ENCODE results near the gene FAR1. TPM values are rescaled to one million over a fixed set of nuclear protein-coding genes. Genes with fewer than 3 reads are reported as not detected.
"Not testable (repeated sequence)": the region's sequence is repeated elsewhere in the genome, so short reads cannot be mapped to it uniquely, and the experiment has no call there.

FAR1 gene
- polyA plus RNA-seq, 3 donors, result 47.2 to 77.0 (median 52.6) TPM

- H3K27me3 Mint-ChIP-seq (ENCODE audit: low read depth in 3 of 3), result peaks cover 5 to 10% (median 6%) of the 10 kb centered on the region in 3 donors
- H2AFZ ChIP-seq (ENCODE audit: insufficient read depth, low read depth, low read length, poor library complexity, severe bottlenecking), result no peak overlapping the region
- intact Hi-C loops (cut with micrococcal nuclease), result no loop called here
- H3K27ac ChIP-seq (ENCODE audit: low read depth in 1 of 2, low read length in 2 of 2), result no peak overlapping the region
- H3K4me2 ChIP-seq (replicated peaks; ENCODE audit: extremely low read depth, low read length, poor library complexity, severe bottlenecking), result no peak overlapping the region
- H3K9me3 ChIP-seq (replicated peaks in 1 of 2; ENCODE audit: control insufficient read depth in 1 of 2, insufficient read depth in 1 of 2, low read length in 2 of 2), result peaks cover 6 to 14% of the 10 kb centered on the region in 2 donors
- whole genome bisulfite sequencing (ENCODE audit: insufficient coverage), result no CpG with 5 or more reads among the region's 4 CpGs
- H3K36me3 ChIP-seq (replicated peaks in 1 of 2; ENCODE audit: control insufficient read depth in 1 of 2, insufficient read depth in 2 of 2, low read length in 2 of 2), result no peaks in the 10 kb centered on the region
- H3K79me2 ChIP-seq (ENCODE audit: insufficient read depth, low read length), result no peaks in the 10 kb centered on the region
- no peaks in the 10 kb centered on the region for H3K4me1 Mint-ChIP-seq
- TF ChIP-seq CTCF (IDR thresholded peaks at IDR 0.05), result no peak
- no peaks in the 10 kb centered on the region for H3K4me1 ChIP-seq (ENCODE audit: control insufficient read depth in 1 of 2, insufficient read depth in 2 of 2, low read length in 2 of 2)
- DNase-seq, result no peak
- H3K4me3 Mint-ChIP-seq, result no peak overlapping the region
- no peak overlapping the region for H3K4me3 ChIP-seq (replicated peaks in 1 of 3; ENCODE audit: low read depth in 2 of 3, low read length in 3 of 3)
- H3K36me3 Mint-ChIP-seq, result no peaks in the 10 kb centered on the region
- no peak overlapping the region for H3K27ac Mint-ChIP-seq
- H3K9ac ChIP-seq (ENCODE audit: insufficient read depth, low read length, poor library complexity, severe bottlenecking), result no peak overlapping the region
- no peaks in the 10 kb centered on the region for H3K27me3 ChIP-seq (ENCODE audit: control insufficient read depth in 2 of 2, insufficient read depth in 2 of 2, low read length in 2 of 2)
- H3K9me3 Mint-ChIP-seq, result peaks cover 7 to 21% (median 10%) of the 10 kb centered on the region in 7 donors
- no peaks in the 10 kb centered on the region for H4K20me1 ChIP-seq (ENCODE audit: insufficient read depth, low read length)
Observed at GRCh38 chr11:13649619-13650018, 18.8 kb upstream of the FAR1 start.

GRCh38 chr11:13651515-13651914, 17.0 kb upstream of the FAR1 start:
- H3K4me3 Mint-ChIP-seq; H3K4me2 ChIP-seq (replicated peaks; ENCODE audit: extremely low read depth, low read length, poor library complexity, severe bottlenecking); H4K20me1 ChIP-seq (ENCODE audit: insufficient read depth, low read length); H3K36me3 ChIP-seq (replicated peaks in 1 of 2; ENCODE audit: control insufficient read depth in 1 of 2, insufficient read depth in 2 of 2, low read length in 2 of 2); H3K79me2 ChIP-seq (ENCODE audit: insufficient read depth, low read length); H2AFZ ChIP-seq (ENCODE audit: insufficient read depth, low read depth, low read length, poor library complexity, severe bottlenecking); intact Hi-C loops (cut with micrococcal nuclease); H3K27me3 ChIP-seq (ENCODE audit: control insufficient read depth in 2 of 2, insufficient read depth in 2 of 2, low read length in 2 of 2); H3K27me3 Mint-ChIP-seq (ENCODE audit: low read depth in 3 of 3); H3K27ac ChIP-seq (ENCODE audit: low read depth in 1 of 2, low read length in 2 of 2); H3K36me3 Mint-ChIP-seq; H3K4me3 ChIP-seq (replicated peaks in 1 of 3; ENCODE audit: low read depth in 2 of 3, low read length in 3 of 3); DNase-seq; H3K4me1 ChIP-seq (ENCODE audit: control insufficient read depth in 1 of 2, insufficient read depth in 2 of 2, low read length in 2 of 2); H3K4me1 Mint-ChIP-seq; H3K9ac ChIP-seq (ENCODE audit: insufficient read depth, low read length, poor library complexity, severe bottlenecking): not testable (repeated sequence)
- H3K9me3 Mint-ChIP-seq, result peaks cover 7 to 19% (median 12%) of the 10 kb centered on the region in 7 donors
- H3K27ac Mint-ChIP-seq, result peak overlapping the region in 1 of 7 donors; percentile 27
- H3K9me3 ChIP-seq (replicated peaks in 1 of 2; ENCODE audit: control insufficient read depth in 1 of 2, insufficient read depth in 1 of 2, low read length in 2 of 2), result peaks cover 6 to 14% of the 10 kb centered on the region in 2 donors
- WGBS (ENCODE audit: insufficient coverage), result 92% methylated on average over 6 of the region's 6 CpGs

Measured in CD14-positive monocyte (primary cell).